ENCODE data around the gene DCAF17. TPM values are rescaled to one million over a fixed set of nuclear protein-coding genes. Genes with fewer than 3 reads are reported as not detected.
"Not testable (repeated sequence)": the region's sequence is repeated elsewhere in the genome, so short reads cannot be mapped to it uniquely, and the experiment has no call there.

The DCAF17 gene
- polyA plus RNA-seq, 1 donor = 21.8 TPM

GRCh38 chr2:171523088-171524017 is 89.3 kb downstream of the DCAF17 start:
- H3K4me3 ChIP-seq (ENCODE audit: low read length) = peak overlapping the region; percentile 69
- no CpG with 5 or more reads among the region's 62 CpGs for WGBS (ENCODE audit: insufficient coverage, low lambda C conversion rate)
- H3K36me3 ChIP-seq (ENCODE audit: control insufficient read depth, insufficient read depth, low read length) = no peaks in the 10 kb centered on the region
- H3K27me3 ChIP-seq (ENCODE audit: control insufficient read depth, insufficient read depth, low read length) = peaks cover 55% of the 10 kb centered on the region
- no peaks in the 10 kb centered on the region for H3K9me3 ChIP-seq (ENCODE audit: control insufficient read depth, low read depth, low read length)
- peaks cover 14% of the 10 kb centered on the region for H3K4me1 ChIP-seq (ENCODE audit: control insufficient read depth, insufficient read depth, low read length)
- peak; percentile 22 to 53 for DNase-seq
- peak overlapping the region; percentile 56 for H3K27ac ChIP-seq (ENCODE audit: low read length)

- Histone ChIP-seq H3K4me3 (ENCODE audit: low read length) (peak overlapping the region; percentile 69), H3K27ac (ENCODE audit: low read length) (peak overlapping the region; percentile 56), H3K4me1 (ENCODE audit: control insufficient read depth, insufficient read depth, low read length) (peaks cover 14% of the 10 kb centered on the region), H3K36me3 (ENCODE audit: control insufficient read depth, insufficient read depth, low read length) (no peaks in the 10 kb centered on the region), H3K9me3 (ENCODE audit: control insufficient read depth, low read depth, low read length) (no peaks in the 10 kb centered on the region), H3K27me3 (ENCODE audit: control insufficient read depth, insufficient read depth, low read length) (peaks cover 55% of the 10 kb centered on the region)
- WGBS (ENCODE audit: insufficient coverage, low lambda C conversion rate) = no CpG with 5 or more reads among the region's 6 CpGs
- no peak for DNase-seq
These were observed 90.0 kb downstream of the DCAF17 start for GRCh38 chr2:171524018-171524401.

- Histone ChIP-seq H3K9me3 (ENCODE audit: control insufficient read depth, low read depth, low read length) (no peaks in the 10 kb centered on the region), H3K27ac (ENCODE audit: low read length) (no peak overlapping the region), H3K4me3 (ENCODE audit: low read length) (no peak overlapping the region), H3K36me3 (ENCODE audit: control insufficient read depth, insufficient read depth, low read length) (no peaks in the 10 kb centered on the region), H3K4me1 (ENCODE audit: control insufficient read depth, insufficient read depth, low read length) (no peaks in the 10 kb centered on the region), H3K27me3 (ENCODE audit: control insufficient read depth, insufficient read depth, low read length) (peaks cover 9% of the 10 kb centered on the region)
- no peak for DNase-seq
- no CpG with 5 or more reads among the region's 1 CpG for WGBS (ENCODE audit: insufficient coverage, low lambda C conversion rate)
These were observed 95.9 kb downstream of the DCAF17 start for GRCh38 chr2:171529914-171530313.

- H3K4me1 ChIP-seq (ENCODE audit: control insufficient read depth, insufficient read depth, low read length) = no peaks in the 10 kb centered on the region
- no peak overlapping the region for H3K27ac ChIP-seq (ENCODE audit: low read length)
- H3K9me3 ChIP-seq (ENCODE audit: control insufficient read depth, low read depth, low read length) = no peaks in the 10 kb centered on the region
- H3K36me3 ChIP-seq (ENCODE audit: control insufficient read depth, insufficient read depth, low read length) = no peaks in the 10 kb centered on the region
- peaks cover 5% of the 10 kb centered on the region for H3K27me3 ChIP-seq (ENCODE audit: control insufficient read depth, insufficient read depth, low read length)
- WGBS (ENCODE audit: insufficient coverage, low lambda C conversion rate) = 89% methylated on average over 3 of the region's 4 CpGs
- no peak for DNase-seq
- H3K4me3 ChIP-seq (ENCODE audit: low read length) = no peak overlapping the region
These were observed 96.4 kb downstream of the DCAF17 start for GRCh38 chr2:171530378-171530777.

GRCh38 chr2:171530859-171531258 is 96.8 kb downstream of the DCAF17 start:
- no CpG with 5 or more reads among the region's 1 CpG for WGBS (ENCODE audit: insufficient coverage, low lambda C conversion rate)
- H3K36me3 ChIP-seq (ENCODE audit: control insufficient read depth, insufficient read depth, low read length); DNase-seq; H3K27ac ChIP-seq (ENCODE audit: low read length); H3K4me1 ChIP-seq (ENCODE audit: control insufficient read depth, insufficient read depth, low read length); H3K4me3 ChIP-seq (ENCODE audit: low read length); H3K27me3 ChIP-seq (ENCODE audit: control insufficient read depth, insufficient read depth, low read length); H3K9me3 ChIP-seq (ENCODE audit: control insufficient read depth, low read depth, low read length): not testable (repeated sequence)

GRCh38 chr2:171531291-171531690 is 97.3 kb downstream of the DCAF17 start:
- no CpG with 5 or more reads among the region's 7 CpGs for WGBS (ENCODE audit: insufficient coverage, low lambda C conversion rate)
- Histone ChIP-seq H3K9me3 (ENCODE audit: control insufficient read depth, low read depth, low read length) (no peaks in the 10 kb centered on the region), H3K36me3 (ENCODE audit: control insufficient read depth, insufficient read depth, low read length) (no peaks in the 10 kb centered on the region), H3K4me1 (ENCODE audit: control insufficient read depth, insufficient read depth, low read length) (no peaks in the 10 kb centered on the region), H3K27ac (ENCODE audit: low read length) (no peak overlapping the region), H3K27me3 (ENCODE audit: control insufficient read depth, insufficient read depth, low read length) (peaks cover 5% of the 10 kb centered on the region), H3K4me3 (ENCODE audit: low read length) (no peak overlapping the region)
- no peak for DNase-seq

GRCh38 chr2:171531836-171532450 is 97.9 kb downstream of the DCAF17 start:
- 60% methylated on average over 2 of the region's 3 CpGs for WGBS (ENCODE audit: insufficient coverage, low lambda C conversion rate)
- Histone ChIP-seq H3K4me3 (ENCODE audit: low read length) (no peak overlapping the region), H3K9me3 (ENCODE audit: control insufficient read depth, low read depth, low read length) (no peaks in the 10 kb centered on the region), H3K27me3 (ENCODE audit: control insufficient read depth, insufficient read depth, low read length) (peaks cover 5% of the 10 kb centered on the region), H3K27ac (ENCODE audit: low read length) (no peak overlapping the region), H3K36me3 (ENCODE audit: control insufficient read depth, insufficient read depth, low read length) (no peaks in the 10 kb centered on the region), H3K4me1 (ENCODE audit: control insufficient read depth, insufficient read depth, low read length) (no peaks in the 10 kb centered on the region)
- DNase-seq = no peak

- Histone ChIP-seq H3K27ac (ENCODE audit: low read length) (no peak overlapping the region), H3K4me3 (ENCODE audit: low read length) (no peak overlapping the region), H3K9me3 (ENCODE audit: control insufficient read depth, low read depth, low read length) (no peaks in the 10 kb centered on the region), H3K27me3 (ENCODE audit: control insufficient read depth, insufficient read depth, low read length) (peaks cover 5% of the 10 kb centered on the region), H3K36me3 (ENCODE audit: control insufficient read depth, insufficient read depth, low read length) (no peaks in the 10 kb centered on the region), H3K4me1 (ENCODE audit: control insufficient read depth, insufficient read depth, low read length) (no peaks in the 10 kb centered on the region)
- DNase-seq = no peak
- WGBS (ENCODE audit: insufficient coverage, low lambda C conversion rate) = no CpG with 5 or more reads among the region's 1 CpG
These were observed 99.3 kb downstream of the DCAF17 start for GRCh38 chr2:171533331-171533730.

Other genes starting within 250 kb of the DCAF17 start
- 14.0 TPM for gene METTL8, start 236 bp upstream of the DCAF17 start, polyA plus RNA-seq
- gene CYBRD1, start 88.2 kb downstream of the DCAF17 start, polyA plus RNA-seq = 25.5 TPM